GM12891 (cell line): ENCODE results near the gene PRR35.

ENCODE experiments used
- POLR2A ChIP-seq: IDR thresholded peaks from 2 replicates; pipeline ENCODE4 v1.6.1; 2011; ENCODE audit warnings: low read depth, low read length, control low read depth
- TAF1 ChIP-seq: IDR thresholded peaks from 2 replicates; pipeline ENCODE4 v1.6.1; 2011; ENCODE audit warnings: low read depth, low read length, control low read depth

DNA sequence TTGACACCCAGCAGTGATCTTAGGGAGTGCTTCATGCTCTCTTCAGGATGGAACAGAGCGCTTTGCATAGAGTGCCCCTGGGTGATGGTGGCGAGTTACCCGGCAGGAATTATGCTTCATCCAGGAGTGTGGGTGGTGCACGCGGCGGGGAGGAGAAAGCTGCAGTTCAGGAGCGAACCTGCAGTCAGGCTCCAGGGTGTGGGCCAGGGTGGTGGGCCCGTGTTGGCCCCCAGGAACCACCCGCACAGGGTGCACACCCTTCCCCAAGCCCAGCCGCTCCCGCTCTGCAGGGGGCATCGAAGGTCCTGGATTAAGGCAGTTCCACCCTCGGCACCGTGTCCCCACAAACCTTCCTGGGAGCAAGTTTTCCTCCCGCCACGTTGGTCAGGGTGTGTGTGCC, 33.6 kb downstream of the PRR35 start:
- no peak for TF ChIP-seq TAF1
- TF ChIP-seq POLR2A, result no peak
